GM11168 (cell line): ENCODE data around the gene ST6GALNAC6.
"Not testable (repeated sequence)": the region's sequence is repeated elsewhere in the genome, so short reads cannot be mapped to it uniquely, and the experiment has no call there.

Experiments
- in situ Hi-C: fragments of 300-500 bp; cut with MboI; formaldehyde crosslinking; loops from one replicate; pipeline ENCODE4 v1.12.0; 2022; ENCODE audit warnings: low sequenced_read_pairs; ENCODE audit not compliant: unreplicated experiment

The ST6GALNAC6 gene

GRCh38 chr9:127860779-127861178 lies 38.6 kb downstream of the ST6GALNAC6 start:
- in situ Hi-C loops: no loop called here

GRCh38 chr9:127860260-127860659 lies 39.1 kb downstream of the ST6GALNAC6 start:
- in situ Hi-C loops: no loop called here

GRCh38 chr9:127858041-127858512 lies 41.3 kb downstream of the ST6GALNAC6 start:
- in situ Hi-C loops: no loop called here

GRCh38 chr9:127857278-127857677 lies 42.1 kb downstream of the ST6GALNAC6 start:
- in situ Hi-C loops: no loop called here

- in situ Hi-C loops: no loop called here
Measured at GRCh38 chr9:127856729-127857116, 42.7 kb downstream of the ST6GALNAC6 start.

- in situ Hi-C loops: no loop called here
Measured at GRCh38 chr9:127856094-127856728, 43.2 kb downstream of the ST6GALNAC6 start.

- in situ Hi-C loops: no loop called here
Measured at GRCh38 chr9:127855522-127855921, 43.9 kb downstream of the ST6GALNAC6 start.

- in situ Hi-C loops: no loop called here
Measured at GRCh38 chr9:127854960-127855359, 44.4 kb downstream of the ST6GALNAC6 start.

GRCh38 chr9:127854184-127854806 lies 45.1 kb downstream of the ST6GALNAC6 start, which contains the start of gene ENG:
Gene ENG, minus strand, starts transcription at chr9:127854658. Its CDS starts 303 bp downstream, at chr9:127854355.
- in situ Hi-C loops: no loop called here

GRCh38 chr9:127853312-127854183 lies 45.9 kb downstream of the ST6GALNAC6 start:
- in situ Hi-C loops: no loop called here

GRCh38 chr9:127852829-127853228 lies 46.6 kb downstream of the ST6GALNAC6 start:
- in situ Hi-C loops: no loop called here

GRCh38 chr9:127850286-127850830 lies 49.0 kb downstream of the ST6GALNAC6 start:
- in situ Hi-C loops: no loop called here

GRCh38 chr9:127848756-127849504 lies 50.5 kb downstream of the ST6GALNAC6 start:
- in situ Hi-C loops: no loop called here

GRCh38 chr9:127847833-127848755 lies 51.3 kb downstream of the ST6GALNAC6 start:
- in situ Hi-C loops: no loop called here

GRCh38 chr9:127847178-127847510 lies 52.3 kb downstream of the ST6GALNAC6 start:
- in situ Hi-C loops: no loop called here

- in situ Hi-C loops: no loop called here
Measured at GRCh38 chr9:127846443-127847177, 52.8 kb downstream of the ST6GALNAC6 start.

GRCh38 chr9:127845619-127846018 lies 53.8 kb downstream of the ST6GALNAC6 start:
- in situ Hi-C loops: not testable (repeated sequence)

- in situ Hi-C loops: no loop called here
Measured at GRCh38 chr9:127844821-127845359, 54.5 kb downstream of the ST6GALNAC6 start.
